ENCODE measurements around the gene MGAT4A.

GRCh38 chr2:98761267-98761781 is 30.4 kb upstream of the MGAT4A start:
- TF ChIP-seq CTCF (IDR thresholded peaks at IDR 0.05) = no peak
- no peak for TF ChIP-seq POLR2A (IDR thresholded peaks at IDR 0.05)

Data from esophagus squamous epithelium (tissue), 4 donors.